VCaP (cell line): ENCODE data around the gene SARM1.

Experiments
- H3K27ac ChIP-seq: fragments of 450-650 bp; 2 replicates; pipeline ENCODE4 v1.5.1; 2017
- CTCF ChIP-seq: fragments of 450-650 bp; conservative IDR thresholded peaks from 2 replicates; pipeline ENCODE4 v1.5.1; 2017; ENCODE audit warnings: mild to moderate bottlenecking, moderate library complexity

SARM1 gene

DNA sequence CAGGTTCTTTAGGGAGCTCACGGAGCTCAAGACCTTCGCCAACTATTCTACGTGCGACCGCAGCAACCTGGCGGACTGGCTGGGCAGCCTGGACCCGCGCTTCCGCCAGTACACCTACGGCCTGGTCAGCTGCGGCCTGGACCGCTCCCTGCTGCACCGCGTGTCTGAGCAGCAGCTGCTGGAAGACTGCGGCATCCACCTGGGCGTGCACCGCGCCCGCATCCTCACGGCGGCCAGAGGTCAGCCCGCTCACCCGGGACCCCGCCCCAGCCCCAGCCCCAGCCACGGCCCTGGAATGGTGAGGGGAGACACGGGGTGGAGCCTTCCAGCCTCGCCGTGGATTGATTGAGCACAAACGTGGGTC is 13.5 kb downstream of the SARM1 start:
- peak overlapping the region; percentile 89 for H3K27ac ChIP-seq
- no peak for TF ChIP-seq CTCF

DNA sequence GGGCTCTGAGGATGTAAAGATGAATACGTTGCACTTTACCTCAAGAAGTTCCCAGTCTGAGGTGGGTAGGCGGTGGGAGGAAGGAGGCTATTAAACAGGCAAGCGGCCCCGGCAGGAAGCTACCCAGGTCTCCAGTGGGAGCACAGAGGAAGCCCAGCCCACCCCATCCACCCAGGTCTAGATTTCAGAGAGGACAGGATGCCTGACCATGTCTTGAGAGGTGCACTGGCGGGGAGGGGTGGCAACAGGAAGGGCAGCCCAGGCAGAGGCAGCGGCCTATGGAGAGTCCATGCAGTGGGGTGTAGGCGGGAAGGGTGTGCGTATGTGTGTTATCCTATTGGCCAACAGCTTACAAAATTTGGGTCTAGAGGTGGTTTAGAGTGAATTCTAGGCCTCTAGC is 13.9 kb downstream of the SARM1 start:
- peak overlapping the region; percentile 89 for H3K27ac ChIP-seq
- no peak for TF ChIP-seq CTCF

DNA sequence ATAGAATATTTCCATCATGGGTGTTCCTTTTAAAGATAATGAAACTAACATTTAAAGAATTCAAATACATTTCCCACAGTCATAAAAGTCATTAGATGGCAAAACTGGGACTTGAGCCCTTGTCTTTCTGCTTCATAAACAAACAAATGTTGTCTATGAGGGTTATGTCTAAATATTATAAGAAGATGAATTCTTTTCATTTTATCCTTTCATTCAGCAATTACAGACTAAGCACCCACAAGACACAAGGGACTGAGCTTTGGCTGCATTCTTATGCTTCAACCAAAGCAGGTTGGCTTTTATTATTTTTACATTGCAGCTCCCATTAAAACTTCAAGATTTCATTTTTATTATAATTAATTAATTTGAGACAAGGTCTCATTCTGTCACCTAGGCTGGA is 14.9 kb downstream of the SARM1 start:
- no peak for TF ChIP-seq CTCF
- no peak overlapping the region for H3K27ac ChIP-seq

GRCh38 chr17:28388106-28388505 is 16.6 kb downstream of the SARM1 start:
- no peak for TF ChIP-seq CTCF
- H3K27ac ChIP-seq = no peak overlapping the region

GRCh38 chr17:28390141-28390540 is 18.6 kb downstream of the SARM1 start:
- no peak overlapping the region for H3K27ac ChIP-seq
- no peak for TF ChIP-seq CTCF

DNA sequence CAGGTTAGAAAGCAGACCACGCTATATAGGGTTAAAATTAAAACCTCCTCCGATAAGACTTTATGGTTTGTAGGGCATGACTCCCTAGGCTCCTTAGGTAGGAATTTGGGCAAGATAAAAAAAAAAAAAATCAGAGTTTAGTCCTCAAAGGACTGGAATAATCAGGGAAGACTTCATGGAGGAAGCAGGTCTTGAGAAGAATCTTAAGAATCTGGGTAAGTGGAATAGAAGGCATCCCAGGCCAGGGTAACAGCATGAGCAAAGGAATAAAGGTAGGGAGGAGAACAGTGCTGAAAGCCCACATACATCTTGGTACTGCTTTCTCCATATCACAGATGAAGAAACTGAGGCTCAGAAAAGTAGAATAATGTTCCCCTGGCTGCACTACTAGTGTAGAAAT is 19.1 kb downstream of the SARM1 start:
- no peak overlapping the region for H3K27ac ChIP-seq
- TF ChIP-seq CTCF = no peak

DNA sequence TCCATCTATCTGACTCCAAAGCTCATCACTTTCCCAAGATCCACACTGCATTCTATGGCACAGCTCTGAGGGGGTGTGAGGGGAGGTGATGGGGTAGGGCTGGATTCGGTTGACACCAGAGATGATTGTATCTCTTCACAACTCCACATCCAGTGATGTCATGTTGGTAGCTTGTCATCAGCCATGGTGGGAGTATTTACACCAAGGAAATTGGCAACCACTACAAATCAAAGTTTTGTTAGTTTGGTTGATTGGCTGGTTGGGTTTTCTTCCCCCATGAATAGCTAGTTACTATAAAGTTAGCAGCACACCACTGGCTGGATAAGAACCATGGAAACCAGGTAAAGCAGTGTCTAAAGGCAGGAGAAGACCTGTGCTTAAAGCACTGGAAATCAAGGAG is 19.5 kb downstream of the SARM1 start:
- H3K27ac ChIP-seq = no peak overlapping the region

More for the DNA sequence above, 19.5 kb downstream of the SARM1 start:
- TF ChIP-seq CTCF = no peak
